HCT116 (cell line): ENCODE measurements around the gene DDX47. TPM values are rescaled to one million over a fixed set of nuclear protein-coding genes. Genes with fewer than 3 reads are reported as not detected.

Experiments
- ATAC-seq: fragments of 200-7000 bp; cut with Tn5 transposase; 2 replicates; pipeline ENCODE4 v1.9.1; 2020; ENCODE audit warnings: mild to moderate bottlenecking, moderate library complexity
- BruUV-seq: library from RNA; stranded (reverse); fragments of 400-500 nt; replicated peaks from 2 replicates; lab custom pipeline; 2021; lab: Mats Ljungman, UMichigan
- CTCF ChIA-PET: fragments of 300-600 bp; sonication (Branson Sonifier 250); formaldehyde crosslinking; loops from one replicate; lab custom pipeline; 2021; ENCODE audit warnings: antibody characterized with exemption; lab: Charles Lee
- POLR2A ChIA-PET: fragments of 300-600, 350-600 bp; sonication (Branson Sonifier 250); formaldehyde crosslinking; loops from one replicate; lab custom pipeline; 2021; ENCODE audit warnings: antibody characterized with exemption; lab: Charles Lee
- RAD21 ChIA-PET, 2 experiments: fragments of 300-600 bp; sonication (Branson Sonifier 250); formaldehyde crosslinking; loops; one replicate each; lab custom pipeline; 2023; ENCODE audit warnings: low total read pairs in 2 of 2; ENCODE audit not compliant: uncharacterized antibody in 2 of 2, unreplicated experiment in 2 of 2, low non-redundant PET in 1 of 2; lab: Charles Lee
- DNase-seq: peaks from one replicate; pipeline ENCODE4 v3.0.0-alpha.2; 2010; ENCODE audit warnings: low read depth, low spot score
- H2AFZ ChIP-seq: fragments of 200-600 bp; shearing (Covaris generic), sonication (generic); 2 replicates; pipeline ENCODE4 v1.6.1; 2017; ENCODE audit warnings: low read depth, mixed run types, mixed read lengths, antibody characterized with exemption, low read length; ENCODE audit not compliant: poor library complexity, severe bottlenecking
- H3K27ac ChIP-seq: 2 replicates; pipeline ENCODE4 v1.5.1; 2012; ENCODE audit warnings: low read depth, low read length
- H3K27me3 ChIP-seq: fragments of 200-600 bp; sonication (generic); 2 replicates; pipeline ENCODE4 v1.6.1; 2016; ENCODE audit warnings: mixed run types, low read length, mixed read lengths; ENCODE audit not compliant: insufficient read depth
- H3K36me3 ChIP-seq, 2 experiments: fragments of 200-500 bp in 1 of 2; fragments of 200-600 bp in 1 of 2; sonication (Bioruptor generic) in 1 of 2; sonication (generic) in 1 of 2; 2 replicates each; pipeline versions ENCODE4 v1.5.1 to v1.6.1; 2014 to 2016; ENCODE audit warnings: low read length in 2 of 2, inconsistent platforms in 1 of 2, mixed read lengths in 1 of 2, mixed run types in 1 of 2; ENCODE audit not compliant: insufficient read depth in 2 of 2, control insufficient read depth in 1 of 2
- H3K4me1 ChIP-seq, 2 experiments: fragments of 200-600 bp in 1 of 2; sonication (generic) in 1 of 2; 2 replicates each; pipeline versions ENCODE4 v1.5.1 to v1.6.1; 2012 to 2017; ENCODE audit warnings: low read length in 2 of 2, inconsistent platforms in 1 of 2, mild to moderate bottlenecking in 1 of 2, mixed read lengths in 1 of 2, mixed run types in 1 of 2, moderate library complexity in 1 of 2; ENCODE audit not compliant: insufficient read depth in 2 of 2, control insufficient read depth in 1 of 2
- H3K4me2 ChIP-seq: fragments of 200-600 bp; sonication (generic); 2 replicates; pipeline ENCODE4 v1.6.1; 2017; ENCODE audit warnings: mixed run types, low read length, mixed read lengths
- H3K4me3 ChIP-seq, 2 experiments: fragments of 200-600 bp in 1 of 2; sonication (generic) in 1 of 2; replicated peaks in 1 of 2; 2 replicates each; pipeline ENCODE4 v1.5.1; 2011 to 2016; ENCODE audit warnings: low read length in 2 of 2, control low read depth in 1 of 2, low read depth in 1 of 2, mild to moderate bottlenecking in 1 of 2, mixed read lengths in 1 of 2, mixed run types in 1 of 2
- H3K79me2 ChIP-seq: fragments of 200-600 bp; sonication (generic); 2 replicates; pipeline ENCODE4 v1.6.1; 2017; ENCODE audit warnings: mild to moderate bottlenecking, mixed run types, low read length, moderate library complexity, mixed read lengths; ENCODE audit not compliant: insufficient read depth
- H3K9ac ChIP-seq: fragments of 200-600 bp; sonication (generic); 2 replicates; pipeline ENCODE4 v1.6.1; 2016; ENCODE audit warnings: low read length, mixed read lengths
- H3K9me2 ChIP-seq: fragments of 200-600 bp; sonication (generic), shearing (Covaris generic); 2 replicates; pipeline ENCODE4 v1.6.1; 2017; ENCODE audit warnings: mixed run types, mild to moderate bottlenecking, moderate library complexity; ENCODE audit not compliant: insufficient read depth
- H3K9me3 ChIP-seq, 2 experiments: fragments of 200-500 bp in 1 of 2; fragments of 200-600 bp in 1 of 2; sonication (Bioruptor generic) in 1 of 2; sonication (generic) in 1 of 2; 2 replicates each; pipeline ENCODE4 v1.6.1; 2014 to 2017; ENCODE audit warnings: low read length in 2 of 2, mixed read lengths in 2 of 2, inconsistent platforms in 1 of 2, low read depth in 1 of 2, mild to moderate bottlenecking in 1 of 2, mixed run types in 1 of 2, moderate library complexity in 1 of 2; ENCODE audit not compliant: control insufficient read depth in 1 of 2, insufficient read depth in 1 of 2
- H4K20me1 ChIP-seq: fragments of 200-600 bp; sonication (generic), shearing (Covaris generic); 2 replicates; pipeline ENCODE4 v1.6.1; 2017; ENCODE audit warnings: mixed run types, mild to moderate bottlenecking, moderate library complexity; ENCODE audit not compliant: insufficient read depth
- CBX3 ChIP-seq: IDR thresholded peaks from 2 replicates; pipeline ENCODE4 v1.6.1; 2012; ENCODE audit warnings: low read depth
- CEBPB ChIP-seq: IDR thresholded peaks from 2 replicates; pipeline ENCODE4 v1.6.1; 2012; ENCODE audit warnings: low read depth
- EGR1 ChIP-seq: IDR thresholded peaks from 2 replicates; pipeline ENCODE4 v1.6.1; 2012; ENCODE audit warnings: low read depth
- ELF1 ChIP-seq: IDR thresholded peaks from 2 replicates; pipeline ENCODE4 v1.6.1; 2012; ENCODE audit warnings: low read depth, borderline replicate concordance
- EZH2 ChIP-seq: fragments of 200-600 bp; sonication (generic); IDR thresholded peaks from 2 replicates; pipeline ENCODE4 v1.6.1; 2017; ENCODE audit warnings: antibody characterized with exemption, mixed run types
- FOSL1 ChIP-seq: IDR thresholded peaks from 2 replicates; pipeline ENCODE4 v1.6.1; 2012; ENCODE audit warnings: low read depth
- JUND ChIP-seq: IDR thresholded peaks from 2 replicates; pipeline ENCODE4 v1.6.1; 2012
- POLR2A ChIP-seq: IDR thresholded peaks from 2 replicates; pipeline ENCODE4 v1.7.0; 2011; ENCODE audit warnings: borderline replicate concordance; ENCODE audit not compliant: insufficient read depth, insufficient read length; ENCODE audit errors: extremely low read depth
- SIN3A ChIP-seq: IDR thresholded peaks from 2 replicates; pipeline ENCODE4 v1.6.1; 2012; ENCODE audit warnings: low read depth
- SP1 ChIP-seq: IDR thresholded peaks from 2 replicates; pipeline ENCODE4 v1.6.1; 2012; ENCODE audit warnings: low read depth
- SRF ChIP-seq: IDR thresholded peaks from 2 replicates; pipeline ENCODE4 v1.6.1; 2012; ENCODE audit warnings: low read depth
- TCF7L2 ChIP-seq: IDR thresholded peaks from 2 replicates; pipeline ENCODE4 v1.7.0; 2011; ENCODE audit warnings: borderline replicate concordance, inconsistent platforms; ENCODE audit not compliant: insufficient read depth, insufficient read length; ENCODE audit errors: extremely low read depth
- YY1 ChIP-seq: IDR thresholded peaks from 2 replicates; pipeline ENCODE4 v1.6.1; 2011; ENCODE audit warnings: low read length, low read depth, moderate library complexity, mild to moderate bottlenecking; ENCODE audit not compliant: insufficient replicate concordance; ENCODE audit errors: extremely low read depth
- ZFX ChIP-seq: fragments of 450-650 bp; IDR thresholded peaks from 2 replicates; pipeline ENCODE4 v1.6.1; 2017
- intact Hi-C: fragments of 100-400 bp; cut with micrococcal nuclease; formaldehyde crosslinking; loops from 2 replicates; pipeline ENCODE4 v1.10.0; 2022
- total RNA-seq: library from RNA; stranded (reverse); gene quantifications from one replicate; pipeline ENCODE4 v1.2.1, GENCODE V29; 2021; ENCODE audit not compliant: unreplicated experiment
- TF ChIP-seq, protein P1 (sequence below): IDR thresholded peaks from 2 replicates; pipeline ENCODE4 v1.6.1; 2012
- TF ChIP-seq, protein P2 (sequence below): IDR thresholded peaks from 2 replicates; pipeline ENCODE4 v1.6.1; 2012; ENCODE audit warnings: low read depth

Gene DDX47
- total RNA-seq, 1 experiment from 2014 or later: 103 TPM

GRCh38 chr12:12779007-12779406, 34.1 kb upstream of the DDX47 start:
- intact Hi-C loops: no loop called here
- RAD21 ChIA-PET: no interaction called here
- Histone ChIP-seq H4K20me1 (no peaks in the 10 kb centered on the region), H2AFZ (peak overlapping the region; percentile 17), H3K4me3 (no peak overlapping the region), H3K27ac (no peak overlapping the region), H3K9me2 (no peaks in the 10 kb centered on the region), H3K9ac (no peak overlapping the region), H3K79me2 (no peaks in the 10 kb centered on the region), H3K36me3 (no peaks in the 10 kb centered on the region), H3K4me2 (peak overlapping the region; percentile 70; the same call in 1 of the 2 replicates), H3K27me3 (no peaks in the 10 kb centered on the region), H3K4me1 (peaks cover 14 to 17% of the 10 kb centered on the region in 2 experiments; a peak in 3 of 4 replicates), H3K9me3 (no peaks in the 10 kb centered on the region)
- CTCF ChIA-PET: interaction anchor here (1.3 to 2.1 kb wide), 2 partner anchors 10 to 42 kb away, joined by 5 to 6 read pairs; no protein-coding TSS in a partner anchor
- TF ChIP-seq CEBPB (no peak), TCF7L2 (no peak), CBX3 (no peak), ZFX (no peak), SP1 (no peak), SIN3A (no peak), ELF1 (no peak), EGR1 (no peak), EZH2 (no peak), POLR2A (no peak), JUND (no peak), SRF (no peak), FOSL1 (no peak), YY1 (no peak)
- TF ChIP-seq, protein P1, sequence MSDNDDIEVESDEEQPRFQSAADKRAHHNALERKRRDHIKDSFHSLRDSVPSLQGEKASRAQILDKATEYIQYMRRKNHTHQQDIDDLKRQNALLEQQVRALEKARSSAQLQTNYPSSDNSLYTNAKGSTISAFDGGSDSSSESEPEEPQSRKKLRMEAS: no peak
- TF ChIP-seq, protein P2, sequence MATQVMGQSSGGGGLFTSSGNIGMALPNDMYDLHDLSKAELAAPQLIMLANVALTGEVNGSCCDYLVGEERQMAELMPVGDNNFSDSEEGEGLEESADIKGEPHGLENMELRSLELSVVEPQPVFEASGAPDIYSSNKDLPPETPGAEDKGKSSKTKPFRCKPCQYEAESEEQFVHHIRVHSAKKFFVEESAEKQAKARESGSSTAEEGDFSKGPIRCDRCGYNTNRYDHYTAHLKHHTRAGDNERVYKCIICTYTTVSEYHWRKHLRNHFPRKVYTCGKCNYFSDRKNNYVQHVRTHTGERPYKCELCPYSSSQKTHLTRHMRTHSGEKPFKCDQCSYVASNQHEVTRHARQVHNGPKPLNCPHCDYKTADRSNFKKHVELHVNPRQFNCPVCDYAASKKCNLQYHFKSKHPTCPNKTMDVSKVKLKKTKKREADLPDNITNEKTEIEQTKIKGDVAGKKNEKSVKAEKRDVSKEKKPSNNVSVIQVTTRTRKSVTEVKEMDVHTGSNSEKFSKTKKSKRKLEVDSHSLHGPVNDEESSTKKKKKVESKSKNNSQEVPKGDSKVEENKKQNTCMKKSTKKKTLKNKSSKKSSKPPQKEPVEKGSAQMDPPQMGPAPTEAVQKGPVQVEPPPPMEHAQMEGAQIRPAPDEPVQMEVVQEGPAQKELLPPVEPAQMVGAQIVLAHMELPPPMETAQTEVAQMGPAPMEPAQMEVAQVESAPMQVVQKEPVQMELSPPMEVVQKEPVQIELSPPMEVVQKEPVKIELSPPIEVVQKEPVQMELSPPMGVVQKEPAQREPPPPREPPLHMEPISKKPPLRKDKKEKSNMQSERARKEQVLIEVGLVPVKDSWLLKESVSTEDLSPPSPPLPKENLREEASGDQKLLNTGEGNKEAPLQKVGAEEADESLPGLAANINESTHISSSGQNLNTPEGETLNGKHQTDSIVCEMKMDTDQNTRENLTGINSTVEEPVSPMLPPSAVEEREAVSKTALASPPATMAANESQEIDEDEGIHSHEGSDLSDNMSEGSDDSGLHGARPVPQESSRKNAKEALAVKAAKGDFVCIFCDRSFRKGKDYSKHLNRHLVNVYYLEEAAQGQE: no peak
- POLR2A ChIA-PET: interaction anchor here (1.1 kb wide), 1 partner anchor 25 kb away, joined by 4 read pairs; no protein-coding TSS in a partner anchor
- ATAC-seq: no peak
- no TSS peak for BruUV-seq
- no peak for DNase-seq
